Measurements from ENCODE around the gene MYH6. TPM values are rescaled to one million over a fixed set of nuclear protein-coding genes. Genes with fewer than 3 reads are reported as not detected.

MYH6 gene
- total RNA-seq, 1 experiment from 2014 or later: 0.09 TPM

DNA sequence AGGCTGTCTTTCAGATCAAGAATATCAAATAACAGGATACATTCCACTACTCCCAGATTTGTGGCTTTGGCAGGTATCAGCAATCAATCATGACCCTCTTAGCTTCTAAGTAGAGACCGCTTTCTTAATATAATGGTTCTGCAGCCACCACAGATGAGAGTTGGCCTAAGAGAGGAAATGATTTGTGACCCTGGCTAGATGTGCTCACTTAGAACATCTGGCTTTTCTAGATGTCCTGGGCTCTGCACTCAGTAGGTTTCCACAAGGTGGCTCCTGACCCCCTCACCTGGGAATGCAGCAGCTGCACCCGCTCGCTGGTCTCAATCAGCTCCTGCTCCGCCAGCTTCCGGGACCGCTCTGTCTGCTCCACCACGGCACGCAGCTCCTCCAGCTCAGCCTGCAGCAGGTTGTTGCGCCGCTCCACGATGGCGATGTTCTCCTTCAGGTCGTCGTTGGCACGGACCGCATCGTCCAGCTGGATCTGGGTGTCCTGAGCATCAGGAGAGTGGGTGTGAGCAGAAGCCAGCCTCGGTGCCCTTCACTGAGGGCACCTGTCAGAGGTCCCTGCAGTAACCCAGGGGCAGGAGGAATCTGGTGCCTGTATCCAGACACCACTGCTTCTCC lies 22.3 kb downstream of the MYH6 start:
- ChIA-PET POLR2A (no interaction called here), CTCF (interaction anchor here (1.0 to 2.2 kb wide), 3 partner anchors 17 to 71 kb away, joined by 3 to 14 read pairs (median 4); no protein-coding TSS in a partner anchor)
- peak; percentile 43; the same call in 1 of the 2 replicates for ATAC-seq
- no peak for DNase-seq (ENCODE audit: low spot score)
- Mint-ChIP-seq H3K27ac (no peak overlapping the region), H3K36me3 (no peaks in the 10 kb centered on the region), H3K27me3 (ENCODE audit: low read depth) (peaks cover 38% of the 10 kb centered on the region), H3K4me1 (peaks cover 11% of the 10 kb centered on the region), H3K9me3 (no peaks in the 10 kb centered on the region), H3K4me3 (no peak overlapping the region)
- TF ChIP-seq MYBL2 (CRISPR knock-in tag; IDR thresholded peaks at IDR 0.05): no peak
- TF ChIP-seq ZNF532 (CRISPR knock-in tag; IDR thresholded peaks at IDR 0.05; ENCODE audit: borderline replicate concordance): no peak
- no peak for TF ChIP-seq IRF1 (CRISPR knock-in tag; IDR thresholded peaks at IDR 0.05)
- no peak for TF ChIP-seq MXD4 (CRISPR knock-in tag; IDR thresholded peaks at IDR 0.05; ENCODE audit: borderline replicate concordance)
- no peak for TF ChIP-seq AFF4 (CRISPR knock-in tag; IDR thresholded peaks at IDR 0.05; ENCODE audit: borderline replicate concordance)
- TF ChIP-seq ZNF263 (CRISPR knock-in tag; IDR thresholded peaks at IDR 0.05; ENCODE audit: low read depth): no peak
- no peak for TF ChIP-seq FOXK1 (CRISPR knock-in tag; IDR thresholded peaks at IDR 0.05)

DNA sequence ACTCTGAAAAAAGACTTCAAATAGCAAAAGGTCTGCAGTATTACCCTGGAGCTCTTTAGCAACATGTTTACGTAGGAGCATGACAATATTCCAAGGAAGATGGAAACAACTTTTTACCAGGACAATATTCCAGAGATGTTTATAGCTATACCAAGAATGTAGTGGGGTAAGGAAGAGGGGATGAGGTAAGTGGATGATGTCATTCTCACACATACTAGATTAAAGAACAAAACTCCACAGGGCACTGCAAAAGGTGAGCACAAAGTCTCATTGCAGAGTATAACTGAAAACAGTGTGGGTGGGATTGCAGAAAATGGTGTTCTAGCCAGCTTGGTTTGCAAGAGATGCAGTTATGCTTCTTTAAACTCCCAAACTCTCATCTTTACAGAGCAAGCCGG lies 22.8 kb downstream of the MYH6 start:
- DNase-seq (ENCODE audit: low spot score) (no peak), ATAC-seq (no peak)
- TF ChIP-seq ZNF219 (CRISPR knock-in tag; IDR thresholded peaks at IDR 0.05; ENCODE audit: borderline replicate concordance) (no peak), AFF4 (CRISPR knock-in tag; IDR thresholded peaks at IDR 0.05; ENCODE audit: borderline replicate concordance) (no peak), JAZF1 (CRISPR knock-in tag; IDR thresholded peaks at IDR 0.05) (no peak), ZNF423 (CRISPR knock-in tag; IDR thresholded peaks at IDR 0.05) (no peak)
- TF ChIP-seq, protein P1, sequence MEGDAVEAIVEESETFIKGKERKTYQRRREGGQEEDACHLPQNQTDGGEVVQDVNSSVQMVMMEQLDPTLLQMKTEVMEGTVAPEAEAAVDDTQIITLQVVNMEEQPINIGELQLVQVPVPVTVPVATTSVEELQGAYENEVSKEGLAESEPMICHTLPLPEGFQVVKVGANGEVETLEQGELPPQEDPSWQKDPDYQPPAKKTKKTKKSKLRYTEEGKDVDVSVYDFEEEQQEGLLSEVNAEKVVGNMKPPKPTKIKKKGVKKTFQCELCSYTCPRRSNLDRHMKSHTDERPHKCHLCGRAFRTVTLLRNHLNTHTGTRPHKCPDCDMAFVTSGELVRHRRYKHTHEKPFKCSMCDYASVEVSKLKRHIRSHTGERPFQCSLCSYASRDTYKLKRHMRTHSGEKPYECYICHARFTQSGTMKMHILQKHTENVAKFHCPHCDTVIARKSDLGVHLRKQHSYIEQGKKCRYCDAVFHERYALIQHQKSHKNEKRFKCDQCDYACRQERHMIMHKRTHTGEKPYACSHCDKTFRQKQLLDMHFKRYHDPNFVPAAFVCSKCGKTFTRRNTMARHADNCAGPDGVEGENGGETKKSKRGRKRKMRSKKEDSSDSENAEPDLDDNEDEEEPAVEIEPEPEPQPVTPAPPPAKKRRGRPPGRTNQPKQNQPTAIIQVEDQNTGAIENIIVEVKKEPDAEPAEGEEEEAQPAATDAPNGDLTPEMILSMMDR (IDR thresholded peaks at IDR 0.05): no peak
- H3K4me3 Mint-ChIP-seq: no peak overlapping the region
- H3K4me1 Mint-ChIP-seq: peaks cover 11% of the 10 kb centered on the region
- peaks cover 36% of the 10 kb centered on the region for H3K27me3 Mint-ChIP-seq (ENCODE audit: low read depth)
- H3K27ac Mint-ChIP-seq: no peak overlapping the region
- ChIA-PET CTCF (interaction anchor here (2.2 kb wide), 1 partner anchor 71 kb away, joined by 14 read pairs; no protein-coding TSS in a partner anchor), POLR2A (no interaction called here)
- H3K36me3 Mint-ChIP-seq: no peaks in the 10 kb centered on the region
- H3K9me3 Mint-ChIP-seq: no peaks in the 10 kb centered on the region
